HG03378 (cell line): Measurements from ENCODE around the gene STPG1.
A peak's percentile ranks its signal among the peaks of the same experiment; 100 is the strongest.

Source experiments
- ATAC-seq: cut with Tn5 transposase; IDR thresholded peaks from one replicate; pipeline ENCODE4 v1.9.1; 2021; ENCODE audit warnings: mild to moderate bottlenecking, moderate library complexity; ENCODE audit not compliant: unreplicated experiment

STPG1 gene

GRCh38 chr1:24400065-24400464 is 13.5 kb downstream of the STPG1 start:
- ATAC-seq, result no peak

GRCh38 chr1:24393892-24394291 is 19.7 kb downstream of the STPG1 start:
- ATAC-seq, result no peak

GRCh38 chr1:24392982-24393650 is 20.5 kb downstream of the STPG1 start:
- no peak for ATAC-seq

GRCh38 chr1:24392604-24392946 is 21.0 kb downstream of the STPG1 start:
- ATAC-seq, result no peak

- ATAC-seq, result peak; percentile 63
Measured at GRCh38 chr1:24391882-24392603, 21.5 kb downstream of the STPG1 start.

- no peak for ATAC-seq
Measured at GRCh38 chr1:24390924-24391782, 22.4 kb downstream of the STPG1 start.

GRCh38 chr1:24389231-24389678 is 24.3 kb downstream of the STPG1 start:
- ATAC-seq, result no peak

GRCh38 chr1:24388331-24388885 is 25.2 kb downstream of the STPG1 start:
- no peak for ATAC-seq

- no peak for ATAC-seq
Measured at GRCh38 chr1:24387636-24388175, 25.9 kb downstream of the STPG1 start.

GRCh38 chr1:24386931-24387330 is 26.7 kb downstream of the STPG1 start:
- ATAC-seq, result no peak

- ATAC-seq, result no peak
Measured at GRCh38 chr1:24386241-24386640, 27.3 kb downstream of the STPG1 start.

- ATAC-seq, result no peak
Measured at GRCh38 chr1:24385160-24385940, 28.2 kb downstream of the STPG1 start.

- ATAC-seq, result no peak
Measured at GRCh38 chr1:24384251-24385090, 29.1 kb downstream of the STPG1 start.

GRCh38 chr1:24383381-24383940 is 30.1 kb downstream of the STPG1 start:
- no peak for ATAC-seq

- no peak for ATAC-seq
Measured at GRCh38 chr1:24382165-24382577, 31.4 kb downstream of the STPG1 start.

- no peak for ATAC-seq
Measured at GRCh38 chr1:24381256-24381655, 32.3 kb downstream of the STPG1 start.

- ATAC-seq, result no peak
Measured at GRCh38 chr1:24380508-24380907, 33.1 kb downstream of the STPG1 start.

GRCh38 chr1:24379733-24380315 is 33.8 kb downstream of the STPG1 start:
- ATAC-seq, result no peak
